ENCODE results near the gene PTPN6. TPM values are rescaled to one million over a fixed set of nuclear protein-coding genes. Genes with fewer than 3 reads are reported as not detected.

The PTPN6 gene
- polyA plus RNA-seq, 3 donors: 449 to 764 (median 562) TPM

DNA sequence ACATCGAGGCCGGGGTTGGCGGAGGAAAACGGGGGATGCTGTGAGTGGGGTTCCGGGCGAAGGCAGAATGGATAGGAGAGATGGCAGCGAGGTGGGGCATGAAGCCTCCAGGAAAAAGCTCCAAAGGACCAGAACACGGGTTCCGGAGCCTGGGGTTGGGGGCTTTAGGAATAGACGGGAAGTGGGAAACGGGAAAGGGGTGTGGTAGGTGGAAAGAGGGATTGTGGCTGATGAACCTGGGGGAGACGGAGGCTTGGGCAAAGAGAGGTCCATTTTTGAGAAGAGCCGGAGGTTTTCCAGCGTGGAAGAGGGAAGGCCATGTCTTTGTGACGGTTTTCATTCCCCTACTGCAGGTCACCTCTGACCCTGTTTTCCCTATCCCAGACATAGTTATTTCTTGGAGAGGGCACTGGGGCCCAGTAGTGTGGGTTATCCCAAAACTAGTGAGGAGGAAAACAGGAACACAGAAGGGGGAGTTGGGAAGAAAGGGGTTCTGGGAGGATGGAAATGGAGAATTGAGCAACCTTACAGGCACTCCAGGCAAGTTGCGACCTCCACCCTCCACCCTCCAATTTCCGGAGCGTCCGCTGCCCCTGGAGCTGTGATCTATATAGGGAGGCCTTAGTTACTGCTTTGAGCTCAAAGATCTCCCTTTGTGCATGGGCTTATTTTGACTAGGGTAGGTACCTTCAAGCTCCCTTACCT, 22.3 kb upstream of the PTPN6 start:
- intact Hi-C loops (cut with micrococcal nuclease): no loop called here

More for the DNA sequence above, 22.3 kb upstream of the PTPN6 start:
- H3K9me3 Mint-ChIP-seq: peaks cover 0 to 5% (median 2%) of the 10 kb centered on the region in 7 donors
- H3K36me3 ChIP-seq (replicated peaks in 1 of 2; ENCODE audit: control insufficient read depth in 1 of 2, insufficient read depth in 2 of 2, low read length in 2 of 2): no peaks in the 10 kb centered on the region
- H4K20me1 ChIP-seq (ENCODE audit: insufficient read depth, low read length): no peaks in the 10 kb centered on the region
- no peak for DNase-seq
- peaks cover 7 to 15% of the 10 kb centered on the region in 2 donors for H3K36me3 Mint-ChIP-seq
- peak overlapping the region; percentile 27 to 80 (median 50) for H3K4me3 ChIP-seq (replicated peaks in 1 of 3; ENCODE audit: low read depth in 2 of 3, low read length in 3 of 3)
- 0% methylated on average over 11 of the region's 19 CpGs for WGBS (ENCODE audit: insufficient coverage)
- peaks cover 3 to 37% of the 10 kb centered on the region in 2 donors for H3K27me3 ChIP-seq (ENCODE audit: control insufficient read depth in 2 of 2, insufficient read depth in 2 of 2, low read length in 2 of 2)
- TF ChIP-seq, protein P1, sequence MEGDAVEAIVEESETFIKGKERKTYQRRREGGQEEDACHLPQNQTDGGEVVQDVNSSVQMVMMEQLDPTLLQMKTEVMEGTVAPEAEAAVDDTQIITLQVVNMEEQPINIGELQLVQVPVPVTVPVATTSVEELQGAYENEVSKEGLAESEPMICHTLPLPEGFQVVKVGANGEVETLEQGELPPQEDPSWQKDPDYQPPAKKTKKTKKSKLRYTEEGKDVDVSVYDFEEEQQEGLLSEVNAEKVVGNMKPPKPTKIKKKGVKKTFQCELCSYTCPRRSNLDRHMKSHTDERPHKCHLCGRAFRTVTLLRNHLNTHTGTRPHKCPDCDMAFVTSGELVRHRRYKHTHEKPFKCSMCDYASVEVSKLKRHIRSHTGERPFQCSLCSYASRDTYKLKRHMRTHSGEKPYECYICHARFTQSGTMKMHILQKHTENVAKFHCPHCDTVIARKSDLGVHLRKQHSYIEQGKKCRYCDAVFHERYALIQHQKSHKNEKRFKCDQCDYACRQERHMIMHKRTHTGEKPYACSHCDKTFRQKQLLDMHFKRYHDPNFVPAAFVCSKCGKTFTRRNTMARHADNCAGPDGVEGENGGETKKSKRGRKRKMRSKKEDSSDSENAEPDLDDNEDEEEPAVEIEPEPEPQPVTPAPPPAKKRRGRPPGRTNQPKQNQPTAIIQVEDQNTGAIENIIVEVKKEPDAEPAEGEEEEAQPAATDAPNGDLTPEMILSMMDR (IDR thresholded peaks at IDR 0.05): no peak
- peak overlapping the region in 6 of 7 donors; percentile 41 to 80 (median 67) for H3K27ac Mint-ChIP-seq
- peaks cover 17% of the 10 kb centered on the region for H3K79me2 ChIP-seq (ENCODE audit: insufficient read depth, low read length)
- H3K9me3 ChIP-seq (replicated peaks in 1 of 2; ENCODE audit: control insufficient read depth in 1 of 2, insufficient read depth in 1 of 2, low read length in 2 of 2): no peaks in the 10 kb centered on the region
- H3K4me3 Mint-ChIP-seq: peak overlapping the region; percentile 89 to 93
- H3K4me1 Mint-ChIP-seq: peaks cover 41% of the 10 kb centered on the region
- peak overlapping the region; percentile 65 for H3K9ac ChIP-seq (ENCODE audit: insufficient read depth, low read length, poor library complexity, severe bottlenecking)
- H3K4me2 ChIP-seq (replicated peaks; ENCODE audit: extremely low read depth, low read length, poor library complexity, severe bottlenecking): peak overlapping the region; percentile 88
- peaks cover 32 to 57% (median 47%) of the 10 kb centered on the region in 3 donors for H3K27me3 Mint-ChIP-seq (ENCODE audit: low read depth in 3 of 3)
- H3K27ac ChIP-seq (ENCODE audit: low read depth in 1 of 2, low read length in 2 of 2): no peak overlapping the region
- peak overlapping the region; percentile 87 for H2AFZ ChIP-seq (ENCODE audit: insufficient read depth, low read depth, low read length, poor library complexity, severe bottlenecking)
- H3K4me1 ChIP-seq (ENCODE audit: control insufficient read depth in 1 of 2, insufficient read depth in 2 of 2, low read length in 2 of 2): peaks cover 33 to 40% of the 10 kb centered on the region in 2 donors

Data from CD14-positive monocyte (primary cell).